HCT116 (cell line): ENCODE measurements around the gene NTRK3. TPM values are rescaled to one million over a fixed set of nuclear protein-coding genes. Genes with fewer than 3 reads are reported as not detected.
A peak's percentile ranks its signal among the peaks of the same experiment; 100 is the strongest.

Experiments used
- ATAC-seq: fragments of 200-7000 bp; cut with Tn5 transposase; 2 replicates; pipeline ENCODE4 v1.9.1; 2020; ENCODE audit warnings: mild to moderate bottlenecking, moderate library complexity
- BruUV-seq: library from RNA; stranded (reverse); fragments of 400-500 nt; replicated peaks from 2 replicates; lab custom pipeline; 2021; lab: Mats Ljungman, UMichigan
- CTCF ChIA-PET: fragments of 300-600 bp; sonication (Branson Sonifier 250); formaldehyde crosslinking; loops from one replicate; lab custom pipeline; 2021; ENCODE audit warnings: antibody characterized with exemption; lab: Charles Lee
- POLR2A ChIA-PET: fragments of 300-600, 350-600 bp; sonication (Branson Sonifier 250); formaldehyde crosslinking; loops from one replicate; lab custom pipeline; 2021; ENCODE audit warnings: antibody characterized with exemption; lab: Charles Lee
- RAD21 ChIA-PET, 2 experiments: fragments of 300-600 bp; sonication (Branson Sonifier 250); formaldehyde crosslinking; loops; one replicate each; lab custom pipeline; 2023; ENCODE audit warnings: low total read pairs in 2 of 2; ENCODE audit not compliant: uncharacterized antibody in 2 of 2, unreplicated experiment in 2 of 2, low non-redundant PET in 1 of 2; lab: Charles Lee
- DNase-seq: peaks from one replicate; pipeline ENCODE4 v3.0.0-alpha.2; 2010; ENCODE audit warnings: low read depth, low spot score
- H2AFZ ChIP-seq: fragments of 200-600 bp; shearing (Covaris generic), sonication (generic); 2 replicates; pipeline ENCODE4 v1.6.1; 2017; ENCODE audit warnings: low read depth, mixed run types, mixed read lengths, antibody characterized with exemption, low read length; ENCODE audit not compliant: poor library complexity, severe bottlenecking
- H3K27ac ChIP-seq: 2 replicates; pipeline ENCODE4 v1.5.1; 2012; ENCODE audit warnings: low read depth, low read length
- H3K27me3 ChIP-seq: fragments of 200-600 bp; sonication (generic); 2 replicates; pipeline ENCODE4 v1.6.1; 2016; ENCODE audit warnings: mixed run types, low read length, mixed read lengths; ENCODE audit not compliant: insufficient read depth
- H3K36me3 ChIP-seq, 2 experiments: fragments of 200-500 bp in 1 of 2; fragments of 200-600 bp in 1 of 2; sonication (Bioruptor generic) in 1 of 2; sonication (generic) in 1 of 2; 2 replicates each; pipeline versions ENCODE4 v1.5.1 to v1.6.1; 2014 to 2016; ENCODE audit warnings: low read length in 2 of 2, inconsistent platforms in 1 of 2, mixed read lengths in 1 of 2, mixed run types in 1 of 2; ENCODE audit not compliant: insufficient read depth in 2 of 2, control insufficient read depth in 1 of 2
- H3K4me1 ChIP-seq, 2 experiments: fragments of 200-600 bp in 1 of 2; sonication (generic) in 1 of 2; 2 replicates each; pipeline versions ENCODE4 v1.5.1 to v1.6.1; 2012 to 2017; ENCODE audit warnings: low read length in 2 of 2, inconsistent platforms in 1 of 2, mild to moderate bottlenecking in 1 of 2, mixed read lengths in 1 of 2, mixed run types in 1 of 2, moderate library complexity in 1 of 2; ENCODE audit not compliant: insufficient read depth in 2 of 2, control insufficient read depth in 1 of 2
- H3K4me2 ChIP-seq: fragments of 200-600 bp; sonication (generic); 2 replicates; pipeline ENCODE4 v1.6.1; 2017; ENCODE audit warnings: mixed run types, low read length, mixed read lengths
- H3K4me3 ChIP-seq, 2 experiments: fragments of 200-600 bp in 1 of 2; sonication (generic) in 1 of 2; replicated peaks in 1 of 2; 2 replicates each; pipeline ENCODE4 v1.5.1; 2011 to 2016; ENCODE audit warnings: low read length in 2 of 2, control low read depth in 1 of 2, low read depth in 1 of 2, mild to moderate bottlenecking in 1 of 2, mixed read lengths in 1 of 2, mixed run types in 1 of 2
- H3K79me2 ChIP-seq: fragments of 200-600 bp; sonication (generic); 2 replicates; pipeline ENCODE4 v1.6.1; 2017; ENCODE audit warnings: mild to moderate bottlenecking, mixed run types, low read length, moderate library complexity, mixed read lengths; ENCODE audit not compliant: insufficient read depth
- H3K9ac ChIP-seq: fragments of 200-600 bp; sonication (generic); 2 replicates; pipeline ENCODE4 v1.6.1; 2016; ENCODE audit warnings: low read length, mixed read lengths
- H3K9me2 ChIP-seq: fragments of 200-600 bp; sonication (generic), shearing (Covaris generic); 2 replicates; pipeline ENCODE4 v1.6.1; 2017; ENCODE audit warnings: mixed run types, mild to moderate bottlenecking, moderate library complexity; ENCODE audit not compliant: insufficient read depth
- H3K9me3 ChIP-seq, 2 experiments: fragments of 200-500 bp in 1 of 2; fragments of 200-600 bp in 1 of 2; sonication (Bioruptor generic) in 1 of 2; sonication (generic) in 1 of 2; 2 replicates each; pipeline ENCODE4 v1.6.1; 2014 to 2017; ENCODE audit warnings: low read length in 2 of 2, mixed read lengths in 2 of 2, inconsistent platforms in 1 of 2, low read depth in 1 of 2, mild to moderate bottlenecking in 1 of 2, mixed run types in 1 of 2, moderate library complexity in 1 of 2; ENCODE audit not compliant: control insufficient read depth in 1 of 2, insufficient read depth in 1 of 2
- H4K20me1 ChIP-seq: fragments of 200-600 bp; sonication (generic), shearing (Covaris generic); 2 replicates; pipeline ENCODE4 v1.6.1; 2017; ENCODE audit warnings: mixed run types, mild to moderate bottlenecking, moderate library complexity; ENCODE audit not compliant: insufficient read depth
- CBX3 ChIP-seq: IDR thresholded peaks from 2 replicates; pipeline ENCODE4 v1.6.1; 2012; ENCODE audit warnings: low read depth
- CTCF ChIP-seq, 3 experiments: fragments of 200-600 bp in 1 of 3; sonication (generic) in 1 of 3; IDR thresholded peaks in 2 of 3; conservative IDR thresholded peaks in 1 of 3; 2 replicates each; pipeline ENCODE4 v1.5.1; 2012 to 2017; ENCODE audit warnings: low read depth in 2 of 3, low read length in 2 of 3, antibody characterized with exemption in 1 of 3, borderline replicate concordance in 1 of 3, control low read depth in 1 of 3, mild to moderate bottlenecking in 1 of 3, mixed read lengths in 1 of 3, mixed run types in 1 of 3, moderate library complexity in 1 of 3; ENCODE audit not compliant: insufficient read depth in 1 of 3
- EGR1 ChIP-seq: IDR thresholded peaks from 2 replicates; pipeline ENCODE4 v1.6.1; 2012; ENCODE audit warnings: low read depth
- EZH2 ChIP-seq: fragments of 200-600 bp; sonication (generic); IDR thresholded peaks from 2 replicates; pipeline ENCODE4 v1.6.1; 2017; ENCODE audit warnings: antibody characterized with exemption, mixed run types
- FOSL1 ChIP-seq: IDR thresholded peaks from 2 replicates; pipeline ENCODE4 v1.6.1; 2012; ENCODE audit warnings: low read depth
- JUND ChIP-seq: IDR thresholded peaks from 2 replicates; pipeline ENCODE4 v1.6.1; 2012
- RAD21 ChIP-seq: IDR thresholded peaks from 2 replicates; pipeline ENCODE4 v1.6.1; 2012; ENCODE audit warnings: low read depth, mild to moderate bottlenecking
- SP1 ChIP-seq: IDR thresholded peaks from 2 replicates; pipeline ENCODE4 v1.6.1; 2012; ENCODE audit warnings: low read depth
- TCF7L2 ChIP-seq: IDR thresholded peaks from 2 replicates; pipeline ENCODE4 v1.7.0; 2011; ENCODE audit warnings: borderline replicate concordance, inconsistent platforms; ENCODE audit not compliant: insufficient read depth, insufficient read length; ENCODE audit errors: extremely low read depth
- ZFX ChIP-seq: fragments of 450-650 bp; IDR thresholded peaks from 2 replicates; pipeline ENCODE4 v1.6.1; 2017
- intact Hi-C: fragments of 100-400 bp; cut with micrococcal nuclease; formaldehyde crosslinking; loops from 2 replicates; pipeline ENCODE4 v1.10.0; 2022
- total RNA-seq: library from RNA; stranded (reverse); gene quantifications from one replicate; pipeline ENCODE4 v1.2.1, GENCODE V29; 2021; ENCODE audit not compliant: unreplicated experiment
- TF ChIP-seq, protein P1 (sequence below): IDR thresholded peaks from 2 replicates; pipeline ENCODE4 v1.6.1; 2012; ENCODE audit warnings: low read depth
- TF ChIP-seq, protein P2 (sequence below): IDR thresholded peaks from 2 replicates; pipeline ENCODE4 v1.6.1; 2011; ENCODE audit warnings: mild to moderate bottlenecking, low read length, moderate library complexity; ENCODE audit not compliant: insufficient replicate concordance; ENCODE audit errors: extremely low read depth

Gene NTRK3
- total RNA-seq, 1 experiment from 2014 or later, result not detected

- BruUV-seq, result no TSS peak
- TF ChIP-seq JUND (no peak), CBX3 (no peak), FOSL1 (no peak)
- Histone ChIP-seq H3K4me3 (no peak overlapping the region), H3K9ac (no peak overlapping the region), H3K4me2 (no peak overlapping the region), H3K9me3 (no peaks in the 10 kb centered on the region), H3K27me3 (peaks cover 7% of the 10 kb centered on the region; the same call in 1 of the 2 replicates), H3K9me2 (no peaks in the 10 kb centered on the region), H3K4me1 (no peaks in the 10 kb centered on the region), H2AFZ (no peak overlapping the region), H3K79me2 (no peaks in the 10 kb centered on the region), H3K36me3 (no peaks in the 10 kb centered on the region), H4K20me1 (no peaks in the 10 kb centered on the region), H3K27ac (no peak overlapping the region)
- ATAC-seq (no peak), DNase-seq (no peak)
- ChIA-PET POLR2A (no interaction called here), CTCF (interaction anchor here (1.0 kb wide), 1 partner anchor 16 kb away, joined by 3 read pairs; no protein-coding TSS in a partner anchor), RAD21 (interaction anchor here in 1 of 2 experiments (0.5 kb wide), 1 partner anchor 174 kb away, joined by 9 read pairs; no protein-coding TSS in a partner anchor)
- intact Hi-C loops, result no loop called here
Observed at GRCh38 chr15:88262064-88262463, 5.5 kb upstream of the NTRK3 start.

- CTCF ChIA-PET, result no interaction called here
- ATAC-seq, result peak; percentile 66; the same call in 1 of the 2 replicates
- POLR2A ChIA-PET, result no interaction called here
Observed at GRCh38 chr15:88258093-88258641, 1.6 kb upstream of the NTRK3 start.

More at GRCh38 chr15:88258093-88258641, 1.6 kb upstream of the NTRK3 start:
- no peaks in the 10 kb centered on the region for H3K79me2 ChIP-seq
- no peak overlapping the region for H3K27ac ChIP-seq
- no TSS peak for BruUV-seq
- H3K4me3 ChIP-seq, result no peak overlapping the region
- no peaks in the 10 kb centered on the region for H4K20me1 ChIP-seq
- H3K9me2 ChIP-seq, result no peaks in the 10 kb centered on the region
- H3K36me3 ChIP-seq, result no peaks in the 10 kb centered on the region
- no peak overlapping the region for H3K4me2 ChIP-seq
- no peaks in the 10 kb centered on the region for H3K4me1 ChIP-seq
- no peak overlapping the region for H2AFZ ChIP-seq
- TF ChIP-seq TCF7L2 (no peak), CTCF (IDR thresholded peaks at IDR 0.05 in 2 of 3, conservative IDR thresholded peaks at IDR 0.05 in 1 of 3; ENCODE audit: borderline replicate concordance in 1 of 3, insufficient read depth in 1 of 3, low read depth in 2 of 3, low read length in 2 of 3) (peak in 2 of 3 experiments; percentile 47 to 50; a peak in 4 of 6 replicates), SP1 (no peak), EZH2 (no peak), RAD21 (no peak), ZFX (no peak), EGR1 (no peak)
- TF ChIP-seq, protein P1, sequence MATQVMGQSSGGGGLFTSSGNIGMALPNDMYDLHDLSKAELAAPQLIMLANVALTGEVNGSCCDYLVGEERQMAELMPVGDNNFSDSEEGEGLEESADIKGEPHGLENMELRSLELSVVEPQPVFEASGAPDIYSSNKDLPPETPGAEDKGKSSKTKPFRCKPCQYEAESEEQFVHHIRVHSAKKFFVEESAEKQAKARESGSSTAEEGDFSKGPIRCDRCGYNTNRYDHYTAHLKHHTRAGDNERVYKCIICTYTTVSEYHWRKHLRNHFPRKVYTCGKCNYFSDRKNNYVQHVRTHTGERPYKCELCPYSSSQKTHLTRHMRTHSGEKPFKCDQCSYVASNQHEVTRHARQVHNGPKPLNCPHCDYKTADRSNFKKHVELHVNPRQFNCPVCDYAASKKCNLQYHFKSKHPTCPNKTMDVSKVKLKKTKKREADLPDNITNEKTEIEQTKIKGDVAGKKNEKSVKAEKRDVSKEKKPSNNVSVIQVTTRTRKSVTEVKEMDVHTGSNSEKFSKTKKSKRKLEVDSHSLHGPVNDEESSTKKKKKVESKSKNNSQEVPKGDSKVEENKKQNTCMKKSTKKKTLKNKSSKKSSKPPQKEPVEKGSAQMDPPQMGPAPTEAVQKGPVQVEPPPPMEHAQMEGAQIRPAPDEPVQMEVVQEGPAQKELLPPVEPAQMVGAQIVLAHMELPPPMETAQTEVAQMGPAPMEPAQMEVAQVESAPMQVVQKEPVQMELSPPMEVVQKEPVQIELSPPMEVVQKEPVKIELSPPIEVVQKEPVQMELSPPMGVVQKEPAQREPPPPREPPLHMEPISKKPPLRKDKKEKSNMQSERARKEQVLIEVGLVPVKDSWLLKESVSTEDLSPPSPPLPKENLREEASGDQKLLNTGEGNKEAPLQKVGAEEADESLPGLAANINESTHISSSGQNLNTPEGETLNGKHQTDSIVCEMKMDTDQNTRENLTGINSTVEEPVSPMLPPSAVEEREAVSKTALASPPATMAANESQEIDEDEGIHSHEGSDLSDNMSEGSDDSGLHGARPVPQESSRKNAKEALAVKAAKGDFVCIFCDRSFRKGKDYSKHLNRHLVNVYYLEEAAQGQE, result no peak
- TF ChIP-seq, protein P2, sequence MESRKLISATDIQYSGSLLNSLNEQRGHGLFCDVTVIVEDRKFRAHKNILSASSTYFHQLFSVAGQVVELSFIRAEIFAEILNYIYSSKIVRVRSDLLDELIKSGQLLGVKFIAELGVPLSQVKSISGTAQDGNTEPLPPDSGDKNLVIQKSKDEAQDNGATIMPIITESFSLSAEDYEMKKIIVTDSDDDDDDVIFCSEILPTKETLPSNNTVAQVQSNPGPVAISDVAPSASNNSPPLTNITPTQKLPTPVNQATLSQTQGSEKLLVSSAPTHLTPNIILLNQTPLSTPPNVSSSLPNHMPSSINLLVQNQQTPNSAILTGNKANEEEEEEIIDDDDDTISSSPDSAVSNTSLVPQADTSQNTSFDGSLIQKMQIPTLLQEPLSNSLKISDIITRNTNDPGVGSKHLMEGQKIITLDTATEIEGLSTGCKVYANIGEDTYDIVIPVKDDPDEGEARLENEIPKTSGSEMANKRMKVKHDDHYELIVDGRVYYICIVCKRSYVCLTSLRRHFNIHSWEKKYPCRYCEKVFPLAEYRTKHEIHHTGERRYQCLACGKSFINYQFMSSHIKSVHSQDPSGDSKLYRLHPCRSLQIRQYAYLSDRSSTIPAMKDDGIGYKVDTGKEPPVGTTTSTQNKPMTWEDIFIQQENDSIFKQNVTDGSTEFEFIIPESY, result no peak
- TF ChIP-seq, all 23 proteins: peak for 1
- Histone ChIP-seq H3K27me3 (0 out of 2 replicates have a peak, but pooled peaks cover 3% of the 10 kb centered on the region), H3K9ac (no peak overlapping the region), H3K9me3 (no peaks in the 10 kb centered on the region)
- RAD21 ChIA-PET, result no interaction called here
- DNase-seq, result peak; percentile 16
- intact Hi-C loops, result no loop called here
